HL-60 (cell line): ENCODE data around the gene ACTL6B.

Source experiments
- GABPA ChIP-seq: IDR thresholded peaks from 2 replicates; pipeline ENCODE4 v1.6.1; 2012; ENCODE audit warnings: low read depth
- POLR2AphosphoS5 ChIP-seq: IDR thresholded peaks from 2 replicates; pipeline ENCODE4 v1.6.1; 2012; ENCODE audit warnings: low read depth
- TF ChIP-seq, protein P1 (sequence below): IDR thresholded peaks from one replicate; pipeline ENCODE4 v1.5.1; 2011; ENCODE audit warnings: low read length, control low read depth, inconsistent platforms; ENCODE audit not compliant: insufficient read depth
- TF ChIP-seq, protein P2 (sequence below): IDR thresholded peaks from 2 replicates; pipeline ENCODE4 v1.6.1; 2012; ENCODE audit warnings: low read depth; ENCODE audit not compliant: insufficient replicate concordance

DNA sequence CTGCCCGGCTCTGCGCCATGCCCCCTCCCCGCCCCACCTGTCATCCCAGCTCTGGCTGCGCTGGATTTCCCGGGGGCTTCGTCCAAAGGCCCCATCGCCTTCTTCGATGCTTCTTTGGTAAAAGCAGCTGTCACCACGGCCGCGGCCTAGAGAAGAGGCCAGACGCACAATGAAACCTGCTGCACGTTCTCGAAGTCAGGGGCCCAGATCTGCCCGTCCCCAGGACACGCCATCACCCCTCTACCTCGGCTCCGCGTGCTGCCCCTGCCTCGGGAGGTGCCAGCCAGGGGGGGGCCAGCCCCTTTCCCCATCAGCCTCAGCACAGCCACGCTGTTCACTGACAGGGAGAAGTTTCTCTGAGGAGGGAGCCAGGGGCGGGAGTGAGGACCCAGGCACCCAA, 31.0 kb upstream of the ACTL6B start:
- TF ChIP-seq, protein P1, sequence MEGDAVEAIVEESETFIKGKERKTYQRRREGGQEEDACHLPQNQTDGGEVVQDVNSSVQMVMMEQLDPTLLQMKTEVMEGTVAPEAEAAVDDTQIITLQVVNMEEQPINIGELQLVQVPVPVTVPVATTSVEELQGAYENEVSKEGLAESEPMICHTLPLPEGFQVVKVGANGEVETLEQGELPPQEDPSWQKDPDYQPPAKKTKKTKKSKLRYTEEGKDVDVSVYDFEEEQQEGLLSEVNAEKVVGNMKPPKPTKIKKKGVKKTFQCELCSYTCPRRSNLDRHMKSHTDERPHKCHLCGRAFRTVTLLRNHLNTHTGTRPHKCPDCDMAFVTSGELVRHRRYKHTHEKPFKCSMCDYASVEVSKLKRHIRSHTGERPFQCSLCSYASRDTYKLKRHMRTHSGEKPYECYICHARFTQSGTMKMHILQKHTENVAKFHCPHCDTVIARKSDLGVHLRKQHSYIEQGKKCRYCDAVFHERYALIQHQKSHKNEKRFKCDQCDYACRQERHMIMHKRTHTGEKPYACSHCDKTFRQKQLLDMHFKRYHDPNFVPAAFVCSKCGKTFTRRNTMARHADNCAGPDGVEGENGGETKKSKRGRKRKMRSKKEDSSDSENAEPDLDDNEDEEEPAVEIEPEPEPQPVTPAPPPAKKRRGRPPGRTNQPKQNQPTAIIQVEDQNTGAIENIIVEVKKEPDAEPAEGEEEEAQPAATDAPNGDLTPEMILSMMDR: no peak
- TF ChIP-seq POLR2AphosphoS5 (no peak), GABPA (no peak)
- TF ChIP-seq, protein P2, sequence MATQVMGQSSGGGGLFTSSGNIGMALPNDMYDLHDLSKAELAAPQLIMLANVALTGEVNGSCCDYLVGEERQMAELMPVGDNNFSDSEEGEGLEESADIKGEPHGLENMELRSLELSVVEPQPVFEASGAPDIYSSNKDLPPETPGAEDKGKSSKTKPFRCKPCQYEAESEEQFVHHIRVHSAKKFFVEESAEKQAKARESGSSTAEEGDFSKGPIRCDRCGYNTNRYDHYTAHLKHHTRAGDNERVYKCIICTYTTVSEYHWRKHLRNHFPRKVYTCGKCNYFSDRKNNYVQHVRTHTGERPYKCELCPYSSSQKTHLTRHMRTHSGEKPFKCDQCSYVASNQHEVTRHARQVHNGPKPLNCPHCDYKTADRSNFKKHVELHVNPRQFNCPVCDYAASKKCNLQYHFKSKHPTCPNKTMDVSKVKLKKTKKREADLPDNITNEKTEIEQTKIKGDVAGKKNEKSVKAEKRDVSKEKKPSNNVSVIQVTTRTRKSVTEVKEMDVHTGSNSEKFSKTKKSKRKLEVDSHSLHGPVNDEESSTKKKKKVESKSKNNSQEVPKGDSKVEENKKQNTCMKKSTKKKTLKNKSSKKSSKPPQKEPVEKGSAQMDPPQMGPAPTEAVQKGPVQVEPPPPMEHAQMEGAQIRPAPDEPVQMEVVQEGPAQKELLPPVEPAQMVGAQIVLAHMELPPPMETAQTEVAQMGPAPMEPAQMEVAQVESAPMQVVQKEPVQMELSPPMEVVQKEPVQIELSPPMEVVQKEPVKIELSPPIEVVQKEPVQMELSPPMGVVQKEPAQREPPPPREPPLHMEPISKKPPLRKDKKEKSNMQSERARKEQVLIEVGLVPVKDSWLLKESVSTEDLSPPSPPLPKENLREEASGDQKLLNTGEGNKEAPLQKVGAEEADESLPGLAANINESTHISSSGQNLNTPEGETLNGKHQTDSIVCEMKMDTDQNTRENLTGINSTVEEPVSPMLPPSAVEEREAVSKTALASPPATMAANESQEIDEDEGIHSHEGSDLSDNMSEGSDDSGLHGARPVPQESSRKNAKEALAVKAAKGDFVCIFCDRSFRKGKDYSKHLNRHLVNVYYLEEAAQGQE: no peak
